ENCODE measurements around the gene KCNK17. TPM values are rescaled to one million over a fixed set of nuclear protein-coding genes. Genes with fewer than 3 reads are reported as not detected.

The KCNK17 gene
- total and polyA plus RNA-seq, 2 donors (not counting 3 experiments of a cell fraction or from before 2014, with no cell fraction given) = not detected

- H3K4me2 ChIP-seq (ENCODE audit: insufficient read depth, low read length) = no peak overlapping the region
- dilution Hi-C loops (cut with MboI; ENCODE audit: extremely low pct_ligation_motif_present, low sequenced_read_pairs) = no loop called here
- H3K4me3 ChIP-seq (replicated peaks in 1 of 3; ENCODE audit: insufficient read depth in 1 of 3, low read depth in 1 of 3, low read length in 3 of 3) = no peak overlapping the region
- no peaks in the 10 kb centered on the region for H3K9me3 ChIP-seq (replicated peaks; ENCODE audit: control insufficient read depth, insufficient read depth, low read length)
- no TSS peak for BruUV-seq (replicated peaks)
- no peaks in the 10 kb centered on the region for H3K4me1 ChIP-seq (ENCODE audit: control insufficient read depth, extremely low read depth, insufficient read depth, low read length)
- DNase-seq (ENCODE audit: low read depth, low spot score) (no peak), FAIRE-seq (no peak)
- intact Hi-C loops (cut with micrococcal nuclease) = no loop called here
- H3K79me2 ChIP-seq (ENCODE audit: control insufficient read depth, insufficient read depth, low read length) = no peaks in the 10 kb centered on the region
- H3K27ac ChIP-seq (ENCODE audit: insufficient read depth, low read depth, low read length) = no peak overlapping the region
- H3K9ac ChIP-seq (replicated peaks; ENCODE audit: extremely low read depth, insufficient read depth, low read length) = no peak overlapping the region
- H2AFZ ChIP-seq (ENCODE audit: low read depth, low read length) = no peak overlapping the region
- no peaks in the 10 kb centered on the region for H3K36me3 ChIP-seq (ENCODE audit: control insufficient read depth in 2 of 2, extremely low read depth in 1 of 2, insufficient read depth in 2 of 2, low read length in 2 of 2)
- H3K27me3 ChIP-seq (ENCODE audit: control insufficient read depth in 2 of 2, insufficient read depth in 2 of 2, low read length in 2 of 2) = peaks cover 0 to 2% of the 10 kb centered on the region in 2 experiments
- CTCF ChIA-PET = interaction anchor here (1.2 to 1.5 kb wide), 2 partner anchors 12 kb away, joined by 4 read pairs; no protein-coding TSS in a partner anchor
- POLR2A ChIA-PET = no interaction called here
- H3K9me1 ChIP-seq (replicated peaks; ENCODE audit: control insufficient read depth, extremely low read depth, insufficient read depth, low read length) = no peaks in the 10 kb centered on the region
- TF ChIP-seq JUN (IDR thresholded peaks at IDR 0.05; ENCODE audit: borderline replicate concordance, insufficient read depth, insufficient read length, low read depth) = no peak
- TF ChIP-seq, protein P1, sequence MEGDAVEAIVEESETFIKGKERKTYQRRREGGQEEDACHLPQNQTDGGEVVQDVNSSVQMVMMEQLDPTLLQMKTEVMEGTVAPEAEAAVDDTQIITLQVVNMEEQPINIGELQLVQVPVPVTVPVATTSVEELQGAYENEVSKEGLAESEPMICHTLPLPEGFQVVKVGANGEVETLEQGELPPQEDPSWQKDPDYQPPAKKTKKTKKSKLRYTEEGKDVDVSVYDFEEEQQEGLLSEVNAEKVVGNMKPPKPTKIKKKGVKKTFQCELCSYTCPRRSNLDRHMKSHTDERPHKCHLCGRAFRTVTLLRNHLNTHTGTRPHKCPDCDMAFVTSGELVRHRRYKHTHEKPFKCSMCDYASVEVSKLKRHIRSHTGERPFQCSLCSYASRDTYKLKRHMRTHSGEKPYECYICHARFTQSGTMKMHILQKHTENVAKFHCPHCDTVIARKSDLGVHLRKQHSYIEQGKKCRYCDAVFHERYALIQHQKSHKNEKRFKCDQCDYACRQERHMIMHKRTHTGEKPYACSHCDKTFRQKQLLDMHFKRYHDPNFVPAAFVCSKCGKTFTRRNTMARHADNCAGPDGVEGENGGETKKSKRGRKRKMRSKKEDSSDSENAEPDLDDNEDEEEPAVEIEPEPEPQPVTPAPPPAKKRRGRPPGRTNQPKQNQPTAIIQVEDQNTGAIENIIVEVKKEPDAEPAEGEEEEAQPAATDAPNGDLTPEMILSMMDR (IDR thresholded peaks at IDR 0.05; ENCODE audit: extremely low read depth in 1 of 2, insufficient read depth in 1 of 2, low read depth in 1 of 2, low read length in 2 of 2) = no peak
- no peak for TF ChIP-seq MAX (IDR thresholded peaks at IDR 0.05; ENCODE audit: insufficient read depth, insufficient read length)
- no peak for TF ChIP-seq GATA2 (IDR thresholded peaks at IDR 0.05; ENCODE audit: insufficient read depth, insufficient read length, low read depth, low read length)
- TF ChIP-seq MYC (IDR thresholded peaks at IDR 0.05; ENCODE audit: low read depth, low read length) = no peak
- TF ChIP-seq EZH2 (IDR thresholded peaks at IDR 0.05; ENCODE audit: borderline replicate concordance, low read depth, low read length, severe bottlenecking) = no peak
- TF ChIP-seq POLR2A (IDR thresholded peaks at IDR 0.05; ENCODE audit: low read depth, low read length) = no peak
- TF ChIP-seq POLR2AphosphoS5 (IDR thresholded peaks at IDR 0.05; ENCODE audit: insufficient read depth, low read depth, low read length) = no peak
- no peak for TF ChIP-seq FOS (IDR thresholded peaks at IDR 0.05; ENCODE audit: borderline replicate concordance, insufficient read depth, low read length)
- H4K20me1 ChIP-seq (replicated peaks; ENCODE audit: control insufficient read depth, extremely low read depth, insufficient read depth, low read length) = no peaks in the 10 kb centered on the region
These were observed 21.7 kb upstream of the KCNK17 start for GRCh38 chr6:39335780-39336545.
